Mesothelial cell of epicardium (in vitro differentiated cells): ENCODE data around the gene HOMER3. TPM values are rescaled to one million over a fixed set of nuclear protein-coding genes. Genes with fewer than 3 reads are reported as not detected.

Source experiments
- DNase-seq, 2 experiments: peaks; one replicate each; pipeline ENCODE4 v3.0.0; 2021; ENCODE audit warnings: low spot score in 2 of 2; ENCODE audit not compliant: unreplicated experiment in 2 of 2
- H3K27ac Mint-ChIP-seq: 2 replicates; pipeline ENCODE4 v1.8.0; 2021; ENCODE audit warnings: mixed read lengths
- H3K27me3 Mint-ChIP-seq: 2 replicates; pipeline ENCODE4 v1.8.0; 2021; ENCODE audit warnings: low read depth, mixed read lengths
- H3K36me3 Mint-ChIP-seq: 2 replicates; pipeline ENCODE4 v1.8.0; 2021; ENCODE audit warnings: mixed read lengths
- H3K4me1 Mint-ChIP-seq: 2 replicates; pipeline ENCODE4 v1.8.0; 2021; ENCODE audit warnings: mixed read lengths
- H3K4me3 Mint-ChIP-seq: 2 replicates; pipeline ENCODE4 v1.8.0; 2021; ENCODE audit warnings: mild to moderate bottlenecking, moderate library complexity, mixed read lengths
- H3K9me3 Mint-ChIP-seq: 2 replicates; pipeline ENCODE4 v1.8.0; 2021; ENCODE audit warnings: mixed read lengths
- total RNA-seq: library from RNA; stranded (reverse); gene quantifications from 3 replicates; pipeline ENCODE4 v1.2.1, GENCODE V29; 2021
- TF ChIP-seq, protein P1 (sequence below): fragments of 200-600 bp; sonication (generic); IDR thresholded peaks from one replicate; pipeline ENCODE4 v1.5.0; 2021; ENCODE audit warnings: antibody characterized with exemption; ENCODE audit not compliant: unreplicated experiment

The HOMER3 gene
- total RNA-seq, 1 donor from 2014 or later = 53.7 TPM

- H3K4me3 Mint-ChIP-seq = no peak overlapping the region
- TF ChIP-seq, protein P1, sequence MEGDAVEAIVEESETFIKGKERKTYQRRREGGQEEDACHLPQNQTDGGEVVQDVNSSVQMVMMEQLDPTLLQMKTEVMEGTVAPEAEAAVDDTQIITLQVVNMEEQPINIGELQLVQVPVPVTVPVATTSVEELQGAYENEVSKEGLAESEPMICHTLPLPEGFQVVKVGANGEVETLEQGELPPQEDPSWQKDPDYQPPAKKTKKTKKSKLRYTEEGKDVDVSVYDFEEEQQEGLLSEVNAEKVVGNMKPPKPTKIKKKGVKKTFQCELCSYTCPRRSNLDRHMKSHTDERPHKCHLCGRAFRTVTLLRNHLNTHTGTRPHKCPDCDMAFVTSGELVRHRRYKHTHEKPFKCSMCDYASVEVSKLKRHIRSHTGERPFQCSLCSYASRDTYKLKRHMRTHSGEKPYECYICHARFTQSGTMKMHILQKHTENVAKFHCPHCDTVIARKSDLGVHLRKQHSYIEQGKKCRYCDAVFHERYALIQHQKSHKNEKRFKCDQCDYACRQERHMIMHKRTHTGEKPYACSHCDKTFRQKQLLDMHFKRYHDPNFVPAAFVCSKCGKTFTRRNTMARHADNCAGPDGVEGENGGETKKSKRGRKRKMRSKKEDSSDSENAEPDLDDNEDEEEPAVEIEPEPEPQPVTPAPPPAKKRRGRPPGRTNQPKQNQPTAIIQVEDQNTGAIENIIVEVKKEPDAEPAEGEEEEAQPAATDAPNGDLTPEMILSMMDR = no peak
- H3K27me3 Mint-ChIP-seq = peaks cover 5% of the 10 kb centered on the region
Measured at GRCh38 chr19:18972851-18973250, 31.8 kb upstream of the HOMER3 start.

DNA sequence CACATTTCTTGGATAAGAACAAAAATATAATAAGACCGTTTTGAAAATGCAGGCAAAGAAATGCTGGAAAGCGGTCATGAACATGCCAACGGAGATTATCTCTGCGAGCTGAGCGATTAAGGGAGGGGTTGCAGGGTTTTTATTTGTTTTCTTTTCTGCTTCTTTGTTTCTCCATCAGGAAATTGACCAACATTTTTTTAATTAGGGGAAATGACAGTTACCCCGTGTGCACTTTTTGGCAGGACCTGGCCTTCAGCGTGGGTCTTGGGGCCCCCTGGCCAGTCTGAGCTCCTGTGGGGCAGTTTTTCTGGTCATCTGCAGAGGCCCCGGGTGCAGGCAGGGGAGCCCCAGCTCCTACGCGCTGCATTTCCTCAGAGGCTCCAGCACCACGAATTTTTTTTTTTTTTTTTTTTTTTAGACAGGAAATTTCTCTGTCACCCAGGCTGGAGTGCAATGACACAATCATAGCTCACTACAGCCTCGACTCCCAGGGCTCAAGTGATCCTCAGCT lies 31.3 kb upstream of the HOMER3 start:
- Mint-ChIP-seq H3K9me3 (no peaks in the 10 kb centered on the region), H3K4me1 (peaks cover 6% of the 10 kb centered on the region), H3K27ac (peak overlapping the region; percentile 43), H3K36me3 (no peaks in the 10 kb centered on the region), H3K27me3 (peaks cover 5% of the 10 kb centered on the region), H3K4me3 (no peak overlapping the region)
- DNase-seq = no peak
- TF ChIP-seq, protein P1 = no peak

More at GRCh38 chr19:18972851-18973250, 31.8 kb upstream of the HOMER3 start:
- no peak for DNase-seq
- Mint-ChIP-seq H3K4me1 (peaks cover 6% of the 10 kb centered on the region), H3K36me3 (no peaks in the 10 kb centered on the region), H3K9me3 (no peaks in the 10 kb centered on the region), H3K27ac (no peak overlapping the region)

DNA sequence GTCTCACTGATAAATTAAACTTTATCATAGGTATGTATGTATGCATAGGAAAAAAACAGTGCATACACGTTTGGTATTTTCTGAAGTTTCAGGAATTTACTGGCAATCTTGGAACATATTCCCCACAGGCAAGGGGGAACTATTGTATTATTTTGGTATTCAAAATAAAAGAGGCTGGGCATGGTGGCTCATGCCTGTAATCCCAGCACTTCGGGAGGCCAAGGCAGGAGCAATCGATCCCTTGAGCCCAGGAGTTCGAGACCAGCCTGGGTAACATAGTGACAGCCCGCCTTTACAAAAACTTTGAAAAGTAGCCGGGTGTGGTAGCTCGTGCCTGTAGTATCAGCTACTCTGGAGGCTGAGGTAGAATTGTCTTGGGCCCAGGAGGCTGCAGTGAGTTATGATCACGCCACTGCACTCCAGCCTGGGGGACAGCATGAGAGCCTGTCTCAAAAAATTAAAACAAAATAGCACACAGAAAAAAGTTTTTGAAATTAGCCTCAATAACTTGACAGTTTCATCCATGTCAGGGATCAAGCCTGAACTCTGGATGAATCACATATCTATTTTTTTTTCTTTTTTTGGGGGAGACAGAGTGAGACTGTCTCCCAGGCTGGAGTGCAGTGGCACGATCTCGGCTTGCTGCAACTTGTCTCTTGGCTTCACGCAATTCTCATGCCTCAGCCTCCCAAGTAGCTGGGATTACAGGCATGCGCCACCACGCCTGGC lies 29.1 kb upstream of the HOMER3 start:
- H3K27me3 Mint-ChIP-seq = peaks cover 8% of the 10 kb centered on the region

DNA sequence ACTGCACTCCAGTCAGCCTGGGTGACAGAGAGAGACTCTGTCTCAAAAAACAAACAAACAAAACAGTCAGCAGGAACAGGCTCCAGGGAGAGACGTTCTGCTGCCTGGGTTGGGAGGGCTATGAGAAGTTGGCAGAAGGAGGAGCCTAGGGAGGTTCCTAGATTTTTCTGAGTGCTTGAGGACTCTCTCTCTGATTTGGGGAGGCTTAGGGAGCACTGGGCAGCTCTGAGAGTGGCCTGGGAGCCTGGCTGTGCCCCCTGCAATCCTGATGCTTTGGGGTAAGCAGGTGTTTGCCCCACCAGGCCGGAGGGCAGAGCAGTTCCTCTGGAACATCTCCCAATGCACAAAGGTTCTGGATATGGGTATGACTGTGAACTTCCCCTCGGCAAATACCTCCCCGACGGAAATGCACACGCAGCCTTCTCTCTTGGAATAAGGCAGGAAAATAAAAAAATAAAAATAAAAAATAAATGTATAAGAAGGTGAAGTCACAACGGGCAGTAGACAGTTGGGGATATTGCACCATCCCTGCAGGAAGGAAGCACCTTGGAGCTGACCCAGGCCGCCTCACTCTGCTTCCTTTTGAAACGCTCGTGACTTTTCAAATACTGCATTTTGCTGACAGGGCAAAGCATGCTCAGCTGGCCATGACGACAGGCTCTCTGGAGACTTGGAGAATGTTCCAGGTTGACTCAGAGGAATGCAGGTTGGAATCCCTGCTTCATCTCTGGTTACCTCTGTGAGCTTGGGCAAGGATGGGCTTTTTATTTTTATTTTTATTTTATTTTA lies 26.5 kb upstream of the HOMER3 start:
- TF ChIP-seq, protein P1 = no peak
- peaks cover 3% of the 10 kb centered on the region for H3K27me3 Mint-ChIP-seq
- H3K4me1 Mint-ChIP-seq = peaks cover 4% of the 10 kb centered on the region
- H3K4me3 Mint-ChIP-seq = no peak overlapping the region
- H3K36me3 Mint-ChIP-seq = no peaks in the 10 kb centered on the region
- no peak for DNase-seq
- H3K9me3 Mint-ChIP-seq = no peaks in the 10 kb centered on the region
- H3K27ac Mint-ChIP-seq = no peak overlapping the region

More for the DNA sequence above, 29.1 kb upstream of the HOMER3 start:
- TF ChIP-seq, protein P1 = no peak
- Mint-ChIP-seq H3K4me3 (no peak overlapping the region), H3K27ac (no peak overlapping the region), H3K9me3 (no peaks in the 10 kb centered on the region), H3K36me3 (no peaks in the 10 kb centered on the region), H3K4me1 (peaks cover 4% of the 10 kb centered on the region)
- DNase-seq = no peak

DNA sequence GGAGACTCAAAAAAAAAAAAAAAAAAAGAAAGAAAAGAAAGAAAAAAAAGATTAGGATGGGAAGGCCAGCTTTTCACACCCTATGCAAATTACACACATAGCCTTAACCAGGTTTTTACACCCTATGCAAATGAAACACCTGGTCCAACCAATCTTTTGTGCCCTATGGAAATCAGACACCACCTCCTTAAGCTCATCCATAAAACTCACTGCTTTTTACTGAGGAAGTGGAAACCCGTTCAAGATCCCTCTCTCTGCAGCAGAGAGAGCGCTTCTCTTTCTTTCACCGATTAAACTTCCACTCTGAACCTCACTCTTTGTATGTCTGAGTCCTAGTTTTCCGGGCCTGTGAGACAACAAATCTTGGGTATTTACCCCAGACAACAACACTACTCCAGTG lies 25.3 kb upstream of the HOMER3 start:
- peak overlapping the region; percentile 34 for H3K27ac Mint-ChIP-seq
- TF ChIP-seq, protein P1 = no peak
- no peaks in the 10 kb centered on the region for H3K36me3 Mint-ChIP-seq
- H3K27me3 Mint-ChIP-seq = peaks cover 13% of the 10 kb centered on the region
- no peak for DNase-seq
- H3K9me3 Mint-ChIP-seq = no peaks in the 10 kb centered on the region
- H3K4me3 Mint-ChIP-seq = no peak overlapping the region
- no peaks in the 10 kb centered on the region for H3K4me1 Mint-ChIP-seq
